Measurements from ENCODE around the gene BTBD2.

BTBD2 gene

DNA sequence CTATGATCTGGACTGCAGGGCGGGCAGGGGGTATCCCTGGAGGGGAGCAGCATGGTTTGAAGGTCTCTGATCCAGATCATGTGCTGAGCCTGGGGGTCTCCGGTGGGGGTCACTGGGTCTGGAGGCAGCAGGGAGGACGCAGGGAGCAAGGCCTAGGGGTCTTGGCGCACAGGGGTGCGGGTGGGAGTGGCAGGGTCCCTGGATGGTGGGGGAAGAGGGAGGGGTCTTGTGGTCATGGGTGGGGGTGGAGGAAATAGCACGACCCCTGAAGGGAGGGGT is 1.9 kb downstream of the BTBD2 start:
- H4K8ac ChIP-seq (ENCODE audit: low read depth, low read length), result no peak overlapping the region
- H3K23ac ChIP-seq (ENCODE audit: low read length), result no peak overlapping the region
- no peaks in the 10 kb centered on the region for H3K79me2 ChIP-seq (ENCODE audit: control insufficient read depth, insufficient read depth, low read length)
- no peak overlapping the region for H3K4ac ChIP-seq (ENCODE audit: low read depth, low read length)
- WGBS (ENCODE audit: extremely low coverage, insufficient coverage, low lambda C conversion rate), result no CpG with 5 or more reads among the region's 6 CpGs
- no peak overlapping the region for H3K4me3 ChIP-seq (ENCODE audit: low read length)
- H3K36me3 ChIP-seq (ENCODE audit: control insufficient read depth, insufficient read depth, low read length), result no peaks in the 10 kb centered on the region
- no peak overlapping the region for H3K18ac ChIP-seq (ENCODE audit: low read length)
- no peak overlapping the region for H3K56ac ChIP-seq (ENCODE audit: low read length)
- no peak overlapping the region for H2BK5ac ChIP-seq (ENCODE audit: low read length)
- H2BK120ac ChIP-seq (ENCODE audit: low read depth, low read length), result no peak overlapping the region
- no peak overlapping the region for H2BK15ac ChIP-seq (replicated peaks; ENCODE audit: low read depth)
- H3K9ac ChIP-seq (ENCODE audit: low read length), result no peak overlapping the region
- DNase-seq, result no peak
- H3K4me2 ChIP-seq (ENCODE audit: low read length), result no peak overlapping the region
- no peak overlapping the region for H4K5ac ChIP-seq (ENCODE audit: low read length)
- H3K79me1 ChIP-seq (ENCODE audit: low read length), result peaks cover 2% of the 10 kb centered on the region
- H3K27me3 ChIP-seq (ENCODE audit: insufficient read depth, low read length, poor library complexity), result no peaks in the 10 kb centered on the region
- no peak overlapping the region for H3K27ac ChIP-seq (ENCODE audit: low read depth, low read length)
- no peaks in the 10 kb centered on the region for H3K4me1 ChIP-seq (ENCODE audit: control insufficient read depth, low read depth, low read length)
- H2AK5ac ChIP-seq (ENCODE audit: low read length), result no peak overlapping the region

DNA sequence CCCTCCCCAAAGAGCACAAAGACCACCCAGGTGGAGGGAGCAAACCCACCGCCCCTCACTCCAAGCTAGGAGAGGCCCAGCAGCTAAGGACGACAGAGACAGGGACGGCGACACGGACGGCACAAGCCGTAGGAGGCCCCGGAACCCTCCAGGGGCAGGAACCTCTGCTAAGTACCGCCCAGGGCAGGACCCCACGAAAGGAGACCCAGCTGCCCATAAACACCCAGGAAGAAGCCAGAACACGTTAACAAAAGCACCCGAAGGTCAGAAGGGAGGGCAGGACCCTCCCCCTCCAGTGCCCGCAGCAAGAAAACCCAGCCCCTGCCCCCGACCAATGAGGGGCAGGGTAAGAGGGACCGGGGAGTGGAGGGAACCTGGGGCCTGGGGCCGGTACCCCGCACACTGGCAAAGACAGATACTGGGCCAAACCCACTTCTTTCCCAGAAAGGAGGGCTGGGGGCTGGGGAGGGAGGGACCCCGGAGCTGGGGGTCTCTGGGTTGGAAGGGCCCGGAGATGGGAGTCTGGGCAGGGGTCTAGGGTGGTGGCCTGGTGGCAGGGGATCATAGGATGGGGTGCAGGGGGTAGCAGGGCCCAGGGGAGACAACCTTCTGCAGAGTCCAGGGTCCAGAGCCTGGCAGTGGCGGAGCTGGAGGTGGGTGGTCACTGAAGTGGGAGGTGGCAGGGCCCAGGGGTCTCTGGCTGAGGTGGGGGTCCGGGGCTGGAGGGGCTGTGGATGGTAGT is 2.4 kb downstream of the BTBD2 start:
- Histone ChIP-seq H2AK5ac (ENCODE audit: low read length) (no peak overlapping the region), H2BK15ac (replicated peaks; ENCODE audit: low read depth) (no peak overlapping the region), H3K56ac (ENCODE audit: low read length) (no peak overlapping the region), H3K79me2 (ENCODE audit: control insufficient read depth, insufficient read depth, low read length) (no peaks in the 10 kb centered on the region), H3K4me2 (ENCODE audit: low read length) (no peak overlapping the region), H3K4me1 (ENCODE audit: control insufficient read depth, low read depth, low read length) (no peaks in the 10 kb centered on the region), H4K8ac (ENCODE audit: low read depth, low read length) (no peak overlapping the region), H3K4ac (ENCODE audit: low read depth, low read length) (no peak overlapping the region), H3K36me3 (ENCODE audit: control insufficient read depth, insufficient read depth, low read length) (no peaks in the 10 kb centered on the region), H3K18ac (ENCODE audit: low read length) (no peak overlapping the region), H3K27ac (ENCODE audit: low read depth, low read length) (no peak overlapping the region), H4K5ac (ENCODE audit: low read length) (no peak overlapping the region), H3K79me1 (ENCODE audit: low read length) (peaks cover 2% of the 10 kb centered on the region), H3K27me3 (ENCODE audit: insufficient read depth, low read length, poor library complexity) (no peaks in the 10 kb centered on the region), H3K23ac (ENCODE audit: low read length) (no peak overlapping the region), H3K9ac (ENCODE audit: low read length) (no peak overlapping the region), H3K4me3 (ENCODE audit: low read length) (no peak overlapping the region), H2BK5ac (ENCODE audit: low read length) (no peak overlapping the region), H2BK120ac (ENCODE audit: low read depth, low read length) (no peak overlapping the region)
- WGBS (ENCODE audit: extremely low coverage, insufficient coverage, low lambda C conversion rate), result no CpG with 5 or more reads among the region's 21 CpGs
- no peak for DNase-seq

DNA sequence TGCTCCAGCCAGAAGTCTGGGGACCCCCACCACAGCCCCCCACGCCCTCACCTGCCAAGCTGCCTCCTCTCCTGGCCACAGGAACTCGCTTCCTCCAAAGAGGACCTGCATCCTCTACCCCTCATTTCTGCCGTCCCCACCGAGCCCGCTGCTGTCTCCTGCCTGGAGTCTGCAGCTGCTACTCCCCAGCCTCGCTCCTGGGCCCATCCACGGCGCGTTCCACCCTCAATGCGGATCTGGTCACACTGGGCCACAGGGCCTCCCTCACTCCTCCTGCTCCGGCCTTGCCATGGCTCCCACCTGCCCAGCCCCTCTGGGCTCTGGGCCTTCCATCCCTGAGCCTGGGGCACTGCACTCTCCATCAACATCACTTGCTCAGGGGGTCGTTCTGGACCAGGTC is 4.3 kb downstream of the BTBD2 start:
- Histone ChIP-seq H2AK5ac (ENCODE audit: low read length) (no peak overlapping the region), H4K5ac (ENCODE audit: low read length) (no peak overlapping the region), H3K79me1 (ENCODE audit: low read length) (peaks cover 2% of the 10 kb centered on the region), H3K4ac (ENCODE audit: low read depth, low read length) (no peak overlapping the region), H3K27me3 (ENCODE audit: insufficient read depth, low read length, poor library complexity) (no peaks in the 10 kb centered on the region), H3K27ac (ENCODE audit: low read depth, low read length) (no peak overlapping the region), H2BK5ac (ENCODE audit: low read length) (no peak overlapping the region), H3K79me2 (ENCODE audit: control insufficient read depth, insufficient read depth, low read length) (no peaks in the 10 kb centered on the region), H3K56ac (ENCODE audit: low read length) (no peak overlapping the region), H3K4me3 (ENCODE audit: low read length) (no peak overlapping the region), H3K36me3 (ENCODE audit: control insufficient read depth, insufficient read depth, low read length) (no peaks in the 10 kb centered on the region), H3K23ac (ENCODE audit: low read length) (no peak overlapping the region), H3K18ac (ENCODE audit: low read length) (no peak overlapping the region), H2BK15ac (replicated peaks; ENCODE audit: low read depth) (no peak overlapping the region), H3K4me2 (ENCODE audit: low read length) (no peak overlapping the region), H3K4me1 (ENCODE audit: control insufficient read depth, low read depth, low read length) (no peaks in the 10 kb centered on the region), H4K8ac (ENCODE audit: low read depth, low read length) (no peak overlapping the region), H2BK120ac (ENCODE audit: low read depth, low read length) (no peak overlapping the region), H3K9ac (ENCODE audit: low read length) (no peak overlapping the region)
- no CpG with 5 or more reads among the region's 12 CpGs for WGBS (ENCODE audit: extremely low coverage, insufficient coverage, low lambda C conversion rate)
- no peak for DNase-seq

DNA sequence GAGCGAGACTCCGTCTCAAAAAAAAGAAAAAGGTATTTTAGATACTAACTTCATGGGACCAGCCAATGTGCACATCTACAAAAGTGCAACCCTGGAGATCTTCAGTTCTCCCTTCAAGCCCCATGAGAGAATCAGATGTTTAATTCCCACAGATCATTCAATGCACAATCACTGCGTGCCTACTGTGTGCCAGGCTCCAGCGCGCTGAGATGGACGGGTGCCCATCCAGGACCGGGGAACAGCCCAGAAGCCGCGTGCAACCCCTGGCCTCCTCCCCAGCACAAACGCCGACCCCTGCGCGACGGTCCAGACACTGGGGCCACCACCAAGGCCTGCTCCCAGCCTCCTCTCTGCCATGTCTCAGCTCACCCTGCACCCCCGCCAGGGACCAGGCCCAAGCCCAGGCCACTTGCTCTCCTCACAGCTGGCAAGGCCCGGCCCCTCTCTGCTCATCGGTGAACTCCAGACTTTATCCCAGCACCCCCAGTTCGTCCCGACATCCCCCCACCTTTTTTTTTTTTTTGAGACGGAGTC is 5.3 kb downstream of the BTBD2 start:
- H3K27ac ChIP-seq (ENCODE audit: low read depth, low read length), result no peak overlapping the region
- no peak for DNase-seq
- H3K36me3 ChIP-seq (ENCODE audit: control insufficient read depth, insufficient read depth, low read length), result no peaks in the 10 kb centered on the region
- no peak overlapping the region for H2BK120ac ChIP-seq (ENCODE audit: low read depth, low read length)
- H3K79me2 ChIP-seq (ENCODE audit: control insufficient read depth, insufficient read depth, low read length), result no peaks in the 10 kb centered on the region
- WGBS (ENCODE audit: extremely low coverage, insufficient coverage, low lambda C conversion rate), result no CpG with 5 or more reads among the region's 20 CpGs
- no peak overlapping the region for H2BK15ac ChIP-seq (replicated peaks; ENCODE audit: low read depth)
- no peak overlapping the region for H3K9ac ChIP-seq (ENCODE audit: low read length)
- no peak overlapping the region for H3K23ac ChIP-seq (ENCODE audit: low read length)
- H2AK5ac ChIP-seq (ENCODE audit: low read length), result no peak overlapping the region
- H2BK5ac ChIP-seq (ENCODE audit: low read length), result no peak overlapping the region
- no peak overlapping the region for H3K4me2 ChIP-seq (ENCODE audit: low read length)
- no peak overlapping the region for H3K4me3 ChIP-seq (ENCODE audit: low read length)
- H3K27me3 ChIP-seq (ENCODE audit: insufficient read depth, low read length, poor library complexity), result no peaks in the 10 kb centered on the region
- no peak overlapping the region for H4K5ac ChIP-seq (ENCODE audit: low read length)
- no peak overlapping the region for H3K4ac ChIP-seq (ENCODE audit: low read depth, low read length)
- no peaks in the 10 kb centered on the region for H3K4me1 ChIP-seq (ENCODE audit: control insufficient read depth, low read depth, low read length)
- peaks cover 2% of the 10 kb centered on the region for H3K79me1 ChIP-seq (ENCODE audit: low read length)
- no peak overlapping the region for H3K56ac ChIP-seq (ENCODE audit: low read length)
- no peak overlapping the region for H4K8ac ChIP-seq (ENCODE audit: low read depth, low read length)
- H3K18ac ChIP-seq (ENCODE audit: low read length), result no peak overlapping the region

DNA sequence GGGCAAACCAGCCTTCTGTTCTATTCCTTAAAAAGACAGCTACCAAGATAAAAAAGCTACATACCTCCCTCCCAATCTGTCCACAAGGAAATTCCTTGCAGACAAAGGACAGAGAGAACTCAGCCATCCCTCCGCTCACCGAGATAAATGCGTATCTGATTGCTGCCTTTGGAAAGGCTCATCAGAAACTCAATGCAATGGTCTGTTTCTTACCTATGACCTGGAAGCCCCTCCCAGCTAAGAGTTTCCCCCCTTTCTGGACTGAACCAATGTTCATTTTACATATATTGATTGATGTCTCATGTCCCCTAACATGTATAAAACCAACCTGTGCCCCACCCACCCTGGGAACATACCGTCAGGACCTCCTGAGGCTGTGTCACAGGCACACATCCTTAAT is 11.6 kb downstream of the BTBD2 start:
- Histone ChIP-seq H3K4me3 (ENCODE audit: low read length) (no peak overlapping the region), H2BK5ac (ENCODE audit: low read length) (no peak overlapping the region), H2BK15ac (replicated peaks; ENCODE audit: low read depth) (no peak overlapping the region), H3K4me2 (ENCODE audit: low read length) (no peak overlapping the region), H3K4me1 (ENCODE audit: control insufficient read depth, low read depth, low read length) (no peaks in the 10 kb centered on the region), H3K9ac (ENCODE audit: low read length) (no peak overlapping the region), H3K4ac (ENCODE audit: low read depth, low read length) (no peak overlapping the region), H2BK120ac (ENCODE audit: low read depth, low read length) (no peak overlapping the region), H3K18ac (ENCODE audit: low read length) (no peak overlapping the region), H3K27ac (ENCODE audit: low read depth, low read length) (no peak overlapping the region), H4K8ac (ENCODE audit: low read depth, low read length) (no peak overlapping the region), H3K56ac (ENCODE audit: low read length) (no peak overlapping the region), H3K23ac (ENCODE audit: low read length) (no peak overlapping the region), H2AK5ac (ENCODE audit: low read length) (no peak overlapping the region), H3K27me3 (ENCODE audit: insufficient read depth, low read length, poor library complexity) (no peaks in the 10 kb centered on the region), H3K79me1 (ENCODE audit: low read length) (no peaks in the 10 kb centered on the region), H3K79me2 (ENCODE audit: control insufficient read depth, insufficient read depth, low read length) (no peaks in the 10 kb centered on the region), H3K36me3 (ENCODE audit: control insufficient read depth, insufficient read depth, low read length) (no peaks in the 10 kb centered on the region), H4K5ac (ENCODE audit: low read length) (no peak overlapping the region)
- no CpG with 5 or more reads among the region's 4 CpGs for WGBS (ENCODE audit: extremely low coverage, insufficient coverage, low lambda C conversion rate)
- DNase-seq, result peak; percentile 13
